ENCODE data around the gene PLXNB3. TPM values are rescaled to one million over a fixed set of nuclear protein-coding genes. Genes with fewer than 3 reads are reported as not detected.
"Not testable (repeated sequence)": the region's sequence is repeated elsewhere in the genome, so short reads cannot be mapped to it uniquely, and the experiment has no call there.

Gene PLXNB3
- total RNA-seq, 2 experiments from 2014 or later: not detected

DNA sequence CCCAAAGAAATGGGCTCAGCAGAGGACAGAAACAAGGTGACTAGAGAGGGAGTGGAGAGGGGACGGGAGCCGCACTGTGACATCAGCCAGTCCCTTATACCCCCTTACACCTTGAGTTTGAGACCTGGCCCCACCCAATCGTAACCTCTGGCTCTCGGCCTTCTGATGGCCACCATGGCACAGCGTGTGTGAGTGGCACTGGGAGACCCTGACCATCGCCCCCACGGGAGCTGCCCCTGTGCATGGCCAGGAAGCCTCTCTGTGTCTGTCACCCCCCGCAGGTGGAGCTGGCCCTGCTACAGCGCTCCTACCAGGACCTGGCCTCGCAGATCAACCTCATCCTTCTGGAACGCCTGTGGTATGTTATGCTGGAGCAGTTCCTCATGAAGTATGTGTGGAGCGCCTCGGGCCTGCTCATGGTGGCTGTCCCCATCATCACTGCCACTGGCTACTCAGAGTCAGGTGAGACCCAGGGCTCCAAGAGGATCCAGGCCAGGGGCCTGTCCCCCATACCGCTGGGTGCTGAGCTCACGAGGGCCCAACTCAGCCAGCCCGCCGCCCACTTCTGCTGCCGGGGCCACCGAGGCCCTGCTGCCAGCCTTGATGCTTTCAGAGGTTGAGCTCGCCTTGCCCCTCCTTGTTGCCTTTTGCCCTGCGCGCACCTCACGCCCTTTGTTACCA lies 35.0 kb upstream of the PLXNB3 start:
- CTCF ChIA-PET (ENCODE audit: unreplicated experiment): no interaction called here
- intact Hi-C loops (cut with micrococcal nuclease; ENCODE audit: unreplicated experiment): no loop called here

DNA sequence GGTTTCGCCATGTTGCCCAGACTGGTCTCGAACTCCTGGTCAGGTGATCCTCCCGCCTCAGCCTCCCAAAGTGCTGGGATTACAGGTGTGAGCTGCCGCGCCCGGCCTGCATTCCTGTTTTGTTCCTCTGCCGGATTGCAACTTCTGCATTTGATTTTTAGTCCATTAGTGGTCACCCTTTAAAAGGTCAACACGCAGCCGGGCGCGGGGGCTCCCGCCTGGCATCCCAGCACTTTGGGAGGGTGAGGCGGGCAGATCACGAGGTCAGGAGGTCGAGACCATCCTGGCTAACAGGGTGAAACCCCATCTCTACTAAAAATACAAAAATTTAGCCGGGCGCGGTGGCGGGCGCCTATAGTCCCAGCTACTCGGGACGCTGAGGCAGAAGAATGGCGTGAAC lies 33.9 kb upstream of the PLXNB3 start:
- H3K79me2 ChIP-seq (ENCODE audit: insufficient read depth, low read depth, low read length); H3K36me3 ChIP-seq (ENCODE audit: insufficient read depth, low read length); H3K4me3 ChIP-seq (ENCODE audit: low read depth, low read length, poor library complexity, severe bottlenecking); H3K9me3 ChIP-seq (ENCODE audit: low read length); H4K20me1 ChIP-seq (ENCODE audit: insufficient read depth, low read length); H3K9me2 ChIP-seq (ENCODE audit: insufficient read depth, low read length); BruUV-seq (replicated peaks); POLR2A ChIA-PET; CTCF ChIA-PET (ENCODE audit: unreplicated experiment); H3K4me2 ChIP-seq (ENCODE audit: low read length); H3K27ac ChIP-seq (ENCODE audit: low read depth, low read length, poor library complexity, severe bottlenecking); intact Hi-C loops (cut with micrococcal nuclease; ENCODE audit: unreplicated experiment); DNase-seq (ENCODE audit: low spot score); H2AFZ ChIP-seq (ENCODE audit: low read length): not testable (repeated sequence)
- H3K4me1 ChIP-seq (ENCODE audit: insufficient read depth, low read length, poor library complexity, severe bottlenecking): peaks cover 37% of the 10 kb centered on the region

More for the DNA sequence above, 35.0 kb upstream of the PLXNB3 start:
- TF ChIP-seq, protein P1, sequence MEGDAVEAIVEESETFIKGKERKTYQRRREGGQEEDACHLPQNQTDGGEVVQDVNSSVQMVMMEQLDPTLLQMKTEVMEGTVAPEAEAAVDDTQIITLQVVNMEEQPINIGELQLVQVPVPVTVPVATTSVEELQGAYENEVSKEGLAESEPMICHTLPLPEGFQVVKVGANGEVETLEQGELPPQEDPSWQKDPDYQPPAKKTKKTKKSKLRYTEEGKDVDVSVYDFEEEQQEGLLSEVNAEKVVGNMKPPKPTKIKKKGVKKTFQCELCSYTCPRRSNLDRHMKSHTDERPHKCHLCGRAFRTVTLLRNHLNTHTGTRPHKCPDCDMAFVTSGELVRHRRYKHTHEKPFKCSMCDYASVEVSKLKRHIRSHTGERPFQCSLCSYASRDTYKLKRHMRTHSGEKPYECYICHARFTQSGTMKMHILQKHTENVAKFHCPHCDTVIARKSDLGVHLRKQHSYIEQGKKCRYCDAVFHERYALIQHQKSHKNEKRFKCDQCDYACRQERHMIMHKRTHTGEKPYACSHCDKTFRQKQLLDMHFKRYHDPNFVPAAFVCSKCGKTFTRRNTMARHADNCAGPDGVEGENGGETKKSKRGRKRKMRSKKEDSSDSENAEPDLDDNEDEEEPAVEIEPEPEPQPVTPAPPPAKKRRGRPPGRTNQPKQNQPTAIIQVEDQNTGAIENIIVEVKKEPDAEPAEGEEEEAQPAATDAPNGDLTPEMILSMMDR (conservative IDR thresholded peaks at IDR 0.05; ENCODE audit: low read length): no peak
- TF ChIP-seq EZH2phosphoT487 (IDR thresholded peaks at IDR 0.05; ENCODE audit: borderline replicate concordance, low read depth, low read length): no peak
- H3K4me1 ChIP-seq (ENCODE audit: insufficient read depth, low read length, poor library complexity, severe bottlenecking): peaks cover 38% of the 10 kb centered on the region
- DNase-seq (ENCODE audit: low spot score): no peak
- H3K9me2 ChIP-seq (ENCODE audit: insufficient read depth, low read length): no peaks in the 10 kb centered on the region
- H3K27ac ChIP-seq (ENCODE audit: low read depth, low read length, poor library complexity, severe bottlenecking): no peak overlapping the region
- H3K79me2 ChIP-seq (ENCODE audit: insufficient read depth, low read depth, low read length): no peaks in the 10 kb centered on the region
- no peak overlapping the region for H2AFZ ChIP-seq (ENCODE audit: low read length)
- no peak overlapping the region for H3K4me3 ChIP-seq (ENCODE audit: low read depth, low read length, poor library complexity, severe bottlenecking)
- POLR2A ChIA-PET: interaction anchor here (0.6 kb wide), 1 partner anchor 172 kb away, joined by 3 read pairs; no protein-coding TSS in a partner anchor
- BruUV-seq (replicated peaks): no TSS peak
- H4K20me1 ChIP-seq (ENCODE audit: insufficient read depth, low read length): no peaks in the 10 kb centered on the region
- no peaks in the 10 kb centered on the region for H3K9me3 ChIP-seq (ENCODE audit: low read length)
- H3K4me2 ChIP-seq (ENCODE audit: low read length): no peak overlapping the region
- no peaks in the 10 kb centered on the region; the same call in 1 of the 2 replicates for H3K36me3 ChIP-seq (ENCODE audit: insufficient read depth, low read length)

DNA sequence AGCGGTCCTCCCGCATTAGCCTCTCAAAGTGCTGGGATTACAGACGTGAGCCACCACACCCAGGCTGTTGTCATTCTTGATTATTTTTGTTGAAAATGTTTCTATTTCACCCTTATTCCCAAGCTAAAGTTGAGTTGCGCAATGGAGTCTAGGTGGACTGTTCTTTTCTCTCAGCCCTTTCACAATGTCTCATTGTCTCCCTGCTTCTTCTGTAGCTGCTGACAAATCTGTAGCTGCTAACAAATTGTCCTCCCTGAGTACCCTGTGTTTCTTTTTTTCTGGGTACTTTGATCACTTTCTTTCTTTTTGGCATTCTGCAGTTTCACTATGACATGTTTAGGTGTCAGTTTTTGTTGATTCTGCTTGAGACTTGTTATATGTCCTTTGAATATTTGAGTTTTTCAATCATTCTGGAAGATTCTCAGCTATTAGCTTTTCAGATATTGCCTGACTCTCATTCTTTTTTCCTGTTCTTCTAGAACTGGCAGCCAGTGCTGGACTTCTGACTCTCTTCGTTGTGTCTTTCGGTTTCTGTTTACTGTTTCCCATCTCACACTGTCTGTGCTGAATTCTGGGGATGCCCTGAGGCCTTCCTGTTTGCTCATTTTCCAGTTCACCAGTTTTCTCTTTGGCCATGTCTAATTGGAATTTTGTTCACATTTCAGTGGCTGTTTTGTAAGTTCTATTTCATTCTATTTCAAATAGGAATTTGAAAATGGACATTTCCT lies 32.8 kb upstream of the PLXNB3 start:
- POLR2A ChIA-PET: no interaction called here
- H3K27ac ChIP-seq (ENCODE audit: low read depth, low read length, poor library complexity, severe bottlenecking): no peak overlapping the region

More for the DNA sequence above, 32.8 kb upstream of the PLXNB3 start:
- no peak for DNase-seq (ENCODE audit: low spot score)
- Histone ChIP-seq H3K9me3 (ENCODE audit: low read length) (no peaks in the 10 kb centered on the region), H3K9me2 (ENCODE audit: insufficient read depth, low read length) (no peaks in the 10 kb centered on the region), H3K4me2 (ENCODE audit: low read length) (no peak overlapping the region), H2AFZ (ENCODE audit: low read length) (no peak overlapping the region), H3K79me2 (ENCODE audit: insufficient read depth, low read depth, low read length) (no peaks in the 10 kb centered on the region), H3K4me3 (ENCODE audit: low read depth, low read length, poor library complexity, severe bottlenecking) (no peak overlapping the region), H3K36me3 (ENCODE audit: insufficient read depth, low read length) (no peaks in the 10 kb centered on the region; the same call in 1 of the 2 replicates), H4K20me1 (ENCODE audit: insufficient read depth, low read length) (no peaks in the 10 kb centered on the region), H3K4me1 (ENCODE audit: insufficient read depth, low read length, poor library complexity, severe bottlenecking) (peaks cover 32% of the 10 kb centered on the region)
- CTCF ChIA-PET (ENCODE audit: unreplicated experiment): no interaction called here
- intact Hi-C loops (cut with micrococcal nuclease; ENCODE audit: unreplicated experiment): no loop called here
- TF ChIP-seq EZH2phosphoT487 (IDR thresholded peaks at IDR 0.05; ENCODE audit: borderline replicate concordance, low read depth, low read length): no peak
- TF ChIP-seq, protein P1 (conservative IDR thresholded peaks at IDR 0.05; ENCODE audit: low read length): no peak
- no TSS peak for BruUV-seq (replicated peaks)

Data from OCI-LY7 (cell line).